Loucy (cell line): Measurements from ENCODE around the gene SIPA1L3.
A peak's percentile ranks its signal among the peaks of the same experiment; 100 is the strongest.

ENCODE experiments used
- H2AFZ ChIP-seq: fragments of 200-600 bp; sonication (generic); 2 replicates; pipeline ENCODE4 v1.6.0; 2016; ENCODE audit warnings: antibody characterized with exemption, mild to moderate bottlenecking, low read length, moderate library complexity
- H3F3A ChIP-seq: fragments of 200-600 bp; 2 replicates; pipeline ENCODE4 v1.6.0; 2016; ENCODE audit warnings: antibody characterized with exemption, low read depth, mild to moderate bottlenecking
- H3K27me3 ChIP-seq: fragments of 200-600 bp; sonication (generic); 2 replicates; pipeline ENCODE4 v1.6.1; 2014; ENCODE audit warnings: low read length, mild to moderate bottlenecking; ENCODE audit not compliant: insufficient read depth, poor library complexity, severe bottlenecking
- H3K36me3 ChIP-seq: fragments of 200-600 bp; sonication (generic); 2 replicates; pipeline ENCODE4 v1.6.1; 2016; ENCODE audit warnings: low read length; ENCODE audit not compliant: insufficient read depth
- H3K4me1 ChIP-seq: fragments of 200-600 bp; sonication (generic); 2 replicates; pipeline ENCODE4 v1.5.1; 2014; ENCODE audit warnings: low read length, mild to moderate bottlenecking; ENCODE audit not compliant: insufficient read depth, poor library complexity, severe bottlenecking
- H3K4me2 ChIP-seq: fragments of 200-600 bp; sonication (generic); 2 replicates; pipeline ENCODE4 v1.6.0; 2014; ENCODE audit warnings: antibody characterized with exemption, low read length, low read depth, mild to moderate bottlenecking; ENCODE audit not compliant: poor library complexity, severe bottlenecking
- H3K4me3 ChIP-seq: fragments of 200-600 bp; sonication (generic); 2 replicates; pipeline ENCODE4 v1.5.1; 2014; ENCODE audit warnings: low read length, mild to moderate bottlenecking, mixed read lengths; ENCODE audit not compliant: poor library complexity, severe bottlenecking
- H3K79me2 ChIP-seq: fragments of 200-600 bp; sonication (generic); 2 replicates; pipeline ENCODE4 v1.6.1; 2014; ENCODE audit warnings: low read length; ENCODE audit not compliant: insufficient read depth
- H3K9ac ChIP-seq: fragments of 200-600 bp; sonication (generic); 2 replicates; pipeline ENCODE4 v1.6.0; 2014; ENCODE audit warnings: mild to moderate bottlenecking, low read depth, low read length, moderate library complexity; ENCODE audit not compliant: poor library complexity, severe bottlenecking
- H3K9me2 ChIP-seq: fragments of 200-600 bp; sonication (generic); replicated peaks from 2 replicates; pipeline ENCODE4 v1.6.1; 2016; ENCODE audit warnings: low read depth, low read length, mixed read lengths
- H3K9me3 ChIP-seq: fragments of 200-600 bp; sonication (generic); 2 replicates; pipeline ENCODE4 v1.6.1; 2014; ENCODE audit warnings: mild to moderate bottlenecking, antibody characterized with exemption, low read length, low read depth; ENCODE audit not compliant: insufficient read depth
- H4K20me1 ChIP-seq: fragments of 200-600 bp; sonication (generic); 2 replicates; pipeline ENCODE4 v1.6.0; 2014; ENCODE audit warnings: antibody characterized with exemption, low read length, mild to moderate bottlenecking; ENCODE audit not compliant: insufficient read depth, poor library complexity, severe bottlenecking
- CTCF ChIP-seq: fragments of 200-600 bp; sonication (generic); conservative IDR thresholded peaks from 2 replicates; pipeline ENCODE4 v1.5.1; 2014; ENCODE audit warnings: mild to moderate bottlenecking, antibody characterized with exemption, low read length
- EZH2phosphoT487 ChIP-seq: fragments of 200-600 bp; IDR thresholded peaks from 2 replicates; pipeline ENCODE4 v1.6.1; 2018; ENCODE audit warnings: antibody characterized with exemption, mild to moderate bottlenecking, moderate library complexity, borderline replicate concordance

SIPA1L3 gene

GRCh38 chr19:38255383-38256014, 348.5 kb downstream of the SIPA1L3 start:
- Histone ChIP-seq H4K20me1 (no peaks in the 10 kb centered on the region), H3K36me3 (no peaks in the 10 kb centered on the region), H3F3A (no peaks in the 10 kb centered on the region), H3K9ac (peak overlapping the region; percentile 22), H3K4me2 (no peak overlapping the region), H3K4me1 (peaks cover 25% of the 10 kb centered on the region), H3K79me2 (no peaks in the 10 kb centered on the region), H2AFZ (no peak overlapping the region), H3K4me3 (no peak overlapping the region), H3K9me2 (no peaks in the 10 kb centered on the region), H3K27me3 (no peaks in the 10 kb centered on the region), H3K9me3 (no peaks in the 10 kb centered on the region)
- TF ChIP-seq CTCF (no peak), EZH2phosphoT487 (no peak)
